RPMI7951 (cell line): ENCODE measurements around the gene GLA. TPM values are rescaled to one million over a fixed set of nuclear protein-coding genes. Genes with fewer than 3 reads are reported as not detected.

ENCODE experiments used
- DNase-seq: peaks from one replicate; pipeline ENCODE4 v3.0.0-alpha.2; 2012; ENCODE audit warnings: low read depth
- total RNA-seq: library from RNA; depleted of rRNA; stranded (reverse); fragments of >200 nt; shearing (Covaris generic); gene quantifications from 2 replicates; pipeline ENCODE4 v1.2.3, GENCODE V29; 2014

The GLA gene
- total RNA-seq, 1 experiment from 2014 or later: 58.0 TPM

DNA sequence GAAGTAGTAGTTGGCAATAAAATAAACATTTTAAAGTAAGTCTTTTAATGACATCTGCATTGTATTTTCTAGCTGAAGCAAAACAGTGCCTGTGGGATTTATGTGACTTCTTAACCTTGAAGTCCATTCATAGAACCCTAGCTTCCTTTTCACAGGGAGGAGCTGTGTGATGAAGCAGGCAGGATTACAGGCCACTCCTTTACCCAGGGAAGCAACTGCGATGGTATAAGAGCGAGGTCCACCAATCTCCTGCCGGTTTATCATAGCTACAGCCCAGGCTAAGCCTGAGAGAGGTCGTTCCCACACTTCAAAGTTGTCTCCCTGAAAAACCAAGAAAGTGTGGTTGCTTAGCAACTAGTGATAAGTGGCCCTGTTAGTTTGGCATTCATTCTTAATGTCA is 9.9 kb downstream of the GLA start:
- DNase-seq: no peak

DNA sequence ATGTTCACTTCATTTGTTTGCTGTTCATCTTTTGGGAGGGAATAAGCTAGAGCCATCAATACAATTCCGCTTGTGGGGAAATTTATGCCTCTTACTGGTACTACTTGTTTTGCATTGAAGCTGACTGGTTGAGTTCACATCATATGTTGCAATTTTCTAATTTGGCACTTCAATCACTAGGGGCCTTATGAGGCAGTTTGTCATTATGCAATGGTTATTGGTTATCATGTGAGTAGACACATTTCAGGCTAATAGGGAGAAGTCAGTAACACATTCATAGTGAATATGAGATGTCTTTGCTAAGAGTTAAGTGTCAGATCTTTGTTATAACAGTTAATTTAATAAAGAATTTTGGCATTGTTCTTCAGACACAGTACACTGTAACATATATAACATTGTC is 11.9 kb downstream of the GLA start:
- no peak for DNase-seq

DNA sequence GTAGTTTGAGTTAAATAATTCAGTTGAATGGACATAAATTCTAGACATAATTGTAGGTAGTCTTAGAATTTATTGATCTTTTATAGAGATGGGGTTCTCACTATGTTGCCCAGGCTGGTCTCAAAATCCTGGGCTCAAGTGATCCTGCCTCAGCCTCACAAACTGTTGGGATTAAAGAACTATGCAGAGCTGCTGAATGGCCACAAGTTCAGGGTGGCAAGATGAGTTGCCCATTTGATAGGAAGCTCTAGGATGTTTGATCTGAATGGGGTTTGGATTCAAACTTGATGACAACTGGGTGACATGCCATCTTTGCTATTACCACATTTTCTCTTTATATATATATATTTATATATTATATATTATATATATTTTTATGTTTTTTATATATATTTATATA is 13.4 kb downstream of the GLA start:
- DNase-seq: no peak

DNA sequence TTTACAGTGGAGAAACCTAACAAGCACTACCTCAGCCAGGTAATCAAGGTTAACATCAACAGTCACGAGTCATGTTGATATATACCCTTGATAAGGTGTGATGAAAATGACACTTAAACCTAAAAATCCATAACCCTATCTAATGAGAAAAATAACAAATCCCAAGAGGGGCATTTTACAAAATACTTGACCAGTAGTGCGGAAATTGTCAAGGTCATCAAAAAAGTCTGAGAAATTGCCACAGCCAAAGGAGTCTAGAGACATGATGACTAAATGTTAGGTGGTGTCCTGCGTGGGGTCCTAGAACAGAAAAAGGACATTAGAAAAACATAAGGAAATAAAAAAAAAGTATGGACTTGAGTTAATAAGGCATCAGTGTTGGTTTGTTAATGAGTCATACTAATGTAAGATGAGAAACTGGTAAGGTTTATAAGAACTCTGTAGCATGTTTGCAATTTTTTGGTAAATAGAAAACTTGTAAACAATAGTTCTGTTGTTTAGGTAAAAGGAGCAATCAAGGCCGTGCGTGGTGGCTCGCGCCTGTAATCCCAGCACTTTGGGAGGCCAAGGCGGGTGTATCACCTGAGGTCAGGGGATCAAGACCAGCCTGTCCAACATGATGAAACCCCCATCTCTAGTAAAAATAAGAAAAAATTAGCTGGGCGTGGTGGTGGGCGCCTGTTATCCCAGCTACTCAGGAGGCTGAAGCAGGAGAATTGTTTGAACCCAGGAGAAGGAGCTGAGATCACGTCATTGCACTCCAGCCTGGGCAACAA is 14.0 kb downstream of the GLA start:
- no peak for DNase-seq

DNA sequence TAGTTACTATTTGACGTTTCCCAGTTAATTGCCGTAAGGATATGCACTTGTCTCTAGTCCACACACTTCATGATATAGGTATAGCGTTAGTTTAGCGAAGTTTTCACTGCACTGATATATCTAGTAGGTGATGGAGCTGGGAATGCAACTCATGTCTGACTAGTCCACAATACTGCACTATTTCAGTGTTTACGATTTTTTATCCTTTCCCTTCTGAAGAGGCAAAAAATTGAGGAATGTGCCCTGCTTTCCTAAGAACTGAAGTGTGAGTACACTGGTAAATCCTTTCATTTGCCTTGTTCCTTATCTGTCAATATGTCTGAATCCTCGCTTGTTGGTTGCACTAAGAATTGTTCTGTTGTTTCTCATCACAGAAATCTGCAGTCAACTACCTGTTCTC is 15.9 kb downstream of the GLA start:
- no peak for DNase-seq

DNA sequence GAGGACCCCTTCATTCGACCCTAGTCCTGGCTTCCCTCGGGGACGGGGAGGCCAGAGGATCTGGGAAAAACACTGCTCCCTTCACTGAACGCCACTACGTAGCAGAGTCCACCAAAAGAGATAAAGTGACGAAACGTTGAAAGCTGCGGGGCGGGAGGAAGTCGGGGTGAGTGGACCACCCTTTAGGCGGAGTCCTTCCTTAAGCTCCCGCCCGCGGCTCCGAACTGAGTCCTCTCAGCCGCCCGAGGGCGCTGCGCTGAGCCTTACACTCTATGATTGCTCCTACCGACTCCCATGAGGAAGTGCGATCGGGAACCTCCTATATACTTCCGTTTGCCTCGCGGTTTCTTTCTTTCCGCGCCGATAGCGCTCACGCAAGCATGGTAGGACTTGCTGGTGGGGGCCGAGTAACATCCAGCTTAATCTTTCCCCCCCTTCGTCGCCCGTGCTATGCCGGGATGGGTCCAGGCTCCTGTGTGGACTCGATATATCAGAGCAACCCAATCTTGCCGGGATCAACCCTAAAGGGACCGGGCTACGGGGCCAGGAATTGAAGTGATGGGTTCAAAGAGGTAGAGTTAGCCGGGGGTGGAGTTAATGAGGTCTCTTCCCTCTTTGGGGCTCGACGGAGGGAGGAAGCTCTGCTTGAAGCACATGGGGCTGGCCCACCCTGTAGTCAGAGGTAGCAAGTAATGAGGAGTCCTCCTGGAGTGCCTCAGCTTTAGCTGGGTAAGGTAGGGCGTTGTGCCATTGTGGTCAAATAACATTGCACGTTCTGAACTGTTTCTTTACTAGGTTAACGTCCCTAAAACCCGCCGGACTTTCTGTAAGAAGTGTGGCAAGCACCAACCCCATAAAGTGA is 16.8 kb downstream of the GLA start, which contains the start of gene RPL36A:
TSS of gene RPL36A (plus strand) at position 348 of the 862 bp plus-strand sequence. CDS start at position 381, 33 bp downstream.
- DNase-seq: peak; percentile 88

DNA sequence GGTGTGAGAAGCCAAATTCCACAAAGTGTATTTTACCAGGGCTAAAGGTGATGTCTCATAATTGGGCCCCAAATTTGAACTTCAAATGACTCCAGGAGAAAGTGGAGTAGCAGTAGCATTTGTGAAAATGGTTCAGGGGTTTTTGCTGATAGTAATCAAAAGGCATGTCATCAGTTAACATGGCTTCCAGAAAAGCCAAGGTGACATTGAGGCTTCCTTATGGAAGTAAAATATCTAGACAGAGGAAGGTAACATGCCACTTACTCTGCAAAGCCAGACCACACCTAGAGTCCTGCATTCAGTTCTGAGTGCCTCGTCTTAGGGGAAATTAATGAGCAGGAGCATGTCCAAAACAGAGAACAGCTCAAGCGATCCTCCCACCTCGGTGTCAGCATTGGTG is 19.1 kb downstream of the GLA start:
- no peak for DNase-seq

DNA sequence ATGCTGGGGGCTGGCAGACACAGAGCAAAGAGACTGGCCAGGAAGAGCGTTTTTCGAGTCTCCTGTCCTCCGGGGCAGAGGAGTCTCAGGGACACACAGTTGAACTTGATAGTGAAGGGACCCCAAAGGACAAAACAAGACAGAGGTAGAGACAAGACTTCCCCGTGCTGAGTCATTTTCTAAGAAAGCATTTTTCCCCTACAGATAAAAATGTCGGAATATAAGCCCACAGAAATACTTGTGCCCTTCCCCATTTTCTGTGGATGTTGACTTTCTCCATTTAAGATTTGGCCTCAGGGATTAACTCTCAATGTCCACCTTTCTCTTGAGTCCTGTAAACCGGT is 21.2 kb downstream of the GLA start:
- no peak for DNase-seq

DNA sequence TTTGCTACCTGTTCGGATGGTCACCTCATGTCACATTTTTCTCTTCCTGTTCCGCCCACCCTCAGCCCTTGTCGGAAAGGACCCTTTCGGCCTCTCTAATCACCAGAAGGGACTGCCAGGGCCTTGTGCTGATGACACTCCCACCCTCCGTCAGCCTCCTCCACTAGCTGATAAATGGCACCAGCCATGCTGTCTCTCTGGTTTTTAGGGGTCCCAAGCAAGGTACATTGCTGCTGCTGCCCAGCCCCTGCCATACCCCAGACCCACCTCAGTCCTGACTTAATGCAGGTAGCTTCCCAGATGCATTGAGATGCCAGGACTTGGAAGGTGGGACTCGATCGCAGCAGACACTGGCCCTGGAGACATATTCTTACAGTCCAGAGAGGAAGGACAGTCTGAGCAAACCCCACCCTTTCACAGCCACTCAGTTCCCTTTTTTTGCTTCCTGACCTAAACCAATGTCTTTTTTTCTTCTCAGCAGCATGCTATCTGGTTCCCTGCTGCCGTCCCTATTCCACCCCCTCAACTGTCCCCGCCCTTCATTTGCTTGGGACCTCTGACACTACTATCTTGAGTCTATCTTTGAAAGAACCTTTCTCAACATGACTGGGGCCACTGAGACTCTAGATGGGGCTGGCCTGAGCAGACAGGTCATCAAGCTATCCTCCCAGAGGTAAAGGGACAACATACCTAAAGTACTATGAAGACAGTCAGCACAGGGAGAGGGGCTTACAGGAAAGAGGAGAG is 21.8 kb downstream of the GLA start, which contains the start of gene BTK:
TSS of gene BTK (minus strand) at position 397 of the 747 bp plus-strand sequence. CDS start 10,907 bp downstream, outside the sequence.
- no peak for DNase-seq

DNA sequence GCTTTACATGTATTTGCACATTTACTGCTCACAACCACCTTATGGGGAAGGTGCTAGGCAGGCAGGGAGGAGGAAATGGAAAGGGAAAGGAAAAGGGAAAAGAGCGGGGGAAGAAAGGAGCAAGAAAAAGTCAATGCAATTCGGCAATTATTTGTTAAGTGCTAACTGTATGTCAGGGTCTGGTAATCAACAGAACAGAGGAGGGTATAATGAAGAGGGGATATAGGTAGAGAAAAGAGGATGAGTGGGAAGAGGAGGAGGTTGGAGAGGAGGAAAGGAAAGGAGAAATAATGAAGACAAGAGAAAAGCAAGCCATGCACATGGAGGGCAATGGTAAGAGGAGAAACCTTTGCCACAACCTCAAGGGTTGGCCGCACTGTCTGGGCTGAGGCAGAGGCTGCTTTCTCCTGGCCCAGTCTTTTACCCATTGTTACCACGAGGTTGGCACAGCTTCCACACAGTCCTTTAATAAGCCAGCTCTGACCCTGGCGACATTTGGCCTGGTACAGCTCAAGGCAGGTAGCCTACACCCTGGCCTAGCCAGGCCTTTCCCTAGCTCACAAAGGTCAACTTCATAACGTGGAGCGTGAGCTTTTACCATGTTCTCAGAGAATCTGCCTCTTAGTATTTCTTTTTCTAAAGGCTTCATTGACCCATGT is 22.6 kb downstream of the GLA start:
- DNase-seq: no peak

DNA sequence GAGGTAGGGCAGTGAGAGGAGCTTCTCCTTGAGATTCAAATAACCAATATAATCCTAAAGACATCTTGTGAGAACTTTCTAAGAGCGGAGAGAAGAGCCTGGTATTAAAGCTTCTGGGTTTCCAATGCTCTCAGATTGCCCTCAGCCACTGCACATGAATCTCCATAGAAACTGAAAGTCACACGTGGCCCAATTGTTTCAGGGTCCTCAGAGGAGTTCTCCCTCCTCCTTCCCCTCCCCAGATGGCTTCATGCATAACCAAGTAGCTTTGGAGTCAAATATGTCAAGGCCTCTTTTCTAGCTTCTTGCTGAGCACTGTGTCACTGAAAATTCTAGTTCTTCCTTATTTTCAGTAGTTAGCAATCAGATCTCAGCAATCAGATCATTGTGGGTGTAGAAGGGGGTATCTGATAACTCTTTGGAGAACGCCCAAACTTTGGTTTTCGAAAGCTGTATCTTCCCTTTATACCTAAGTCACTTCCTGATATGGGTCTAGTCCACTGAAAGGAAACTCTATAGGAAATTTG is 24.0 kb downstream of the GLA start:
- DNase-seq: no peak

DNA sequence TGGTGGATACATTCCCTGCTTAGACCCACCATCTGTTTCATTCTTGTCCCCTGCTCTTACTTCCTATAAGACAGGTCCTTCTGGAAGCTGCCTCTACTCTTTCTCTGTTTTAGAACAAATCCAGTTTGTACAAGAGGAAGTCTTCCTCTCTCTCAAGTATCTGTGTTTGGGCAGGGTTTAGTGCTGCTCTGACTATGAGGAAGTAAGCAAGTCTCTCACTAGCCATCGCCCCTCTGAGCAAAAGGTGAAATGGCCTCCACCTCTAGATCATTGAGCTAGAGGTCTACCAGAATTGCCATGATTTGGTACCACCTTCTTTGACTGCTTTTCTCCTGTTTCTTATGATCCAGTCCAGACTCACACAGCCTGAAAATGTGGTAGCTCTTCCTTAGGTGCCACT is 30.2 kb downstream of the GLA start:
- no peak for DNase-seq

DNA sequence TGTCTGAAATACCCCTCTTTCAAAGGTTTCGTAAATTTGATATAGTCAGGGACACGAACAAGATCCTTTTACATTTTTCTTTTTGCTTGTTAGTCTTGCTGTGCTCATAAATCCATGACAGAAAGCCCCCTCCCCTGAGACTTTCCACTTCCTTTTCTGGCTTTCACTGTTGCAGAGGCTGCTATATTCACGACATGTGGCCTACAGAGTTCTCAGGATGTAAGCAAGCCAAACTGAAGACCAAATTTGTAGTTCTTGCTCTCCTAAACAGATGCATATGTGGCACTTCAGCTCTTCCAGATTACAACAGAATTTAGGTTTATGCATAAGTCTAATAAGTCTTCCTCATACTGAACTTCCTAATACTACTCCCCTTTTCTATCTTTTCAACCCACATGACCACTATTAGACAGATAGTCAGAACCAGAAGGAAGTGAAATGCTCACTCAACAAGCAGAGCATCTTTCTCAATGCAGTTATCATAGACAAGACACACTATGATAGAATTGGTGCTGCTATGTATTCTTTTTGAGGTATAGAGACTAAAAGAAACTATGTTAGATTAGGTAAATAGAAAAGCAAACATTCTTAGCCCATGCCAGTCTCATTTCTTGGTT is 36.7 kb downstream of the GLA start:
- no peak for DNase-seq

DNA sequence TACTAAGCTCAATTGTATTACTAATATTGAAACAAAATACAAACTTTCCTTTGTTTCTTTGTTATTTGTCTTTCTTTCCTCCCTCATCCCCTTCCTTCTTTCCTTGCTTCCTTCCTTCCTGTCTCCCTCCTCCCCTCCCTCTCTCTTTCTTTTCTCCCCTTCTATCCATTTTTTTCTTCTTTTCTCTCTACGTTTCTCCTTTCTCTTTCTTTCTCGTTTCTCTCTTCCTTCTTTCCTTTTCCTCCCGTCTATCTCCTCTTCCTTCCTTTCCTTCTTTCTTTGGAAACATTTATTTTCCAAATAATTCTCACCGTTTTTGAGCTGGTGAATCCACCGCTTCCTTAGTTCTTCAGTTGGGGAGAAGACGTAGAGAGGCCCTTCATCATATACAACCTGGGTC is 38.0 kb downstream of the GLA start:
- no peak for DNase-seq

DNA sequence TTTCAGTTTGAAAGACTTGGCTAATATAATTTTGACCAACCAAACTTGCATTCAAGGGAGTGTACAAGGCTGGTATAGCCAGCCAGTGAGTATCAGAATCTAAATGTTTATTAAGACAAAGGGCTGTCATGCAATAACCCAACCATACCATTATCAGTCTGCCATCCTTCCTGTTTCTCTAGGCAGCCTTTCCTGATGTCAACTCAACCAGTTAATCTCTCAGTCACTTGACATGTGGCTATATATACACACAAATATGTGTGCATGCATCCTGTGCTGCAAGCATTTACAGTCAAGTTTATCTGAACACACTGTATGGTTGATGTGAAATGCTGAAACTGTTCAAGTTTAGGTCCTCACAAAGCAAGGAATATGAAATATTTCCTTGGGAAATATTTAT is 38.9 kb downstream of the GLA start:
- no peak for DNase-seq

DNA sequence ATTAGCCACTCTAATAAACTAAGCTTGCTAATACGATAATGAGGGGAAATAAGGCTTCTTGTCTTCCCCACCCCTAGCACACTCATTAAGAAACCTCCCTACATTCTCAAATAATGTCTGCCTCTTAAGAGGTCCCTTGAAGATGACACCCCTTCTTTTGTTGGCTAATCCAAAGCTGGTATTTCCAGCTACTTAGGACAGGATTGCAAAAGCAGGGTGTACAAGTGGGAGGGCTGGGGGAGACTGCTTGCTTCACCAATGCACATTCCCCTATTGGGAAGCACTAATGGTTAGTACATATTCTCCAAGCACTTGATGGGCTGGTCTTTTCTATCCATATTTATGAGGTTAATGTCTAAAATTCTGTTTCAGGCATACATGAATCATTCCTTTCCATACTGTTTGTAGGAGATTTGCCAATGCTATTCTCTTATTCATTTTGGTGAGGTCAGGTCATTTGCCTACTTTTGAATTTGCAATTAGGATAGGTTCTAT is 42.4 kb downstream of the GLA start:
- DNase-seq: no peak

DNA sequence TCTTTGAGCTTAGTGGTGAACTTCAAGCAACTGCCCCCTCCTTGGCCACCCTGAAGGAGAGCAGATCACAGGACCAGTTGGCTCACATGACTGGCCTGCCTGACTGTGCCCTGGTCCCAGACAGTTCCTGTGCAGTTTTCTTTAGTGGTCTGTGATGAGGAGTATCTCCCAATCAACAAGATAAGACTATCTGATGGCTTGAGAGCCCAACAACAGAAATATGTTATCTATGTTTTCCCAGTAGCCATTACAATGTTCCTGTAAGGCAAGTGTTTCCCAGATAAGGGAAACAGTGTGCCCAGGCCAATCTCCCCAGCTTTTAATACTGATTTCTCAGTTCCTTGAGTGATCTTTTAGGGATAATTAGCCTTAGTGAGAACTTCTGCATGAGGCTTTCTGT is 45.0 kb downstream of the GLA start:
- no peak for DNase-seq

DNA sequence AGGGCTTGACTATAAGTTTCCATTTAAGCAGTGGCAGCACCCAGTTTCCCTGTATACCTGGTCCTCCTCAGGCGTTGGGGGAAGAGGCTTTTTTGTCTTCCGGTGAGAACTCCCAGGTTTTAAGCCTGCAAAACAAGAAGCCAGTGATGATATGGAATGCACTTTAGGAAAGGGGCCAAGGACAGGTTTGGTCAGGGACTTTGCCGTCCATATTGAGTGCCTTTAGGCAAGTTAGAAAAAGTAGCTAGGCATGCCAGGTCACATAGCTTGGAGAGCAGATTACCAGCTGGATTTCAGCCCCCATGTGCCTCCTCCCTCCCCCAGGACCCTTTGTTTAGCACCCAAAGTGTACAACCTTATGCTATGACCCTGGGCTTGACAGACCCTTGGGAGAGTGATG is 45.6 kb downstream of the GLA start:
- DNase-seq: no peak

DNA sequence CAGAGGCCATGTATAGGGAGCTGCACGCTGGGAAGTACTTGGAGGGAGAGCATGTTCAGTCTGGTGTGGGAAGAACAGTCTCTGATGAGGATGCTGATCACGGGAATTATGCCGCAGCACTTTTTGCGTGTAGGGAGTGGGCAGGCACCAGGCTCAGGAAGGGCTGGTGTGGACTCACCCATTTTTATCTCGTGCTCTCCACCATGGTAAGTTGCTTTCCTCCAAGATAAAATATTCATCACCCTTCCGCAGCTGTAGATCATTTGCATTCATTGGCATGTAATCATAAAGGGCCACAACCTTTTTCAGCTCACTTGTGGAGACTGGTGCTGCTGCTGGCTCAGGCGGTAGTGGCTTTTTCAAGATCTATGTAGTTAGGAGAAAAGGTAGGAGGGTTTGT is 47.3 kb downstream of the GLA start:
- no peak for DNase-seq

DNA sequence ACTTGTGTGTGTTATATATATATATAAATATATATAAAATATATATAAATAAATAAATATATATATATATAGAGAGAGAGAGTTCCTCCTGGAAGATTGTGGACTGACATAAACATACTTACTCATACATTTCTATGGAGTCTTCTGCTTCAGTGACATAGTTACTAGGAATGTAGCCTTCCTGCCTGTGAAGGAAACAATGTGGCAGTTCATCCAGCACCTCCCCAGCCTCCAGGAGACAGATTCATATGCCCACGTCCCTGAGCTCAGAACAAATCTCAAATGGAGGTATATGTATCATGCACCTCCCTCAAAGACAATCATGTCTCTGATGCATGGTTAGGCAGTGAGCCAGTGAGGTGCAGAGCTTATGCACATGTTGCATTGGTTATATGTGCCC is 47.8 kb downstream of the GLA start:
- DNase-seq: no peak
